ENCODE results near the gene KIF3C.

DNA sequence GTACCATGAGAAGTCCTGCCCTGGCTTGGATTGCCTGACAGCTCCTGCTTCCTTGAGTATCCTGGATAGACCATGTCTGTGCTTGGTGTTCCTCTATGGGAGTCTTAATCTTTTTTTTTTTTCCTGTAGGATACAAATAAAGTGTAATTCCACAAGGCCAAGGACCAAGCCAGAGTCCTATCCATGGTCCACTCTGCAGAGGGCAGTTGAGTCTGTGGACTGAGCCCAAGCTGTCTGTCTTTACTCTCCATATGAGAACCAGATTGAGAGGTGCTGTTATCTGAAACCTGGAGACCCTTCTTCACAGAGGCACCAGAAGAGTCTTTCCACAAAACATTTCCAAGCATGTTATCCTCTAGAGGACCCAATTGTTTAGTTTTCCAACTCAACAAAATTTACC is 1.4 kb upstream of the KIF3C start:
- TF ChIP-seq, protein P1, sequence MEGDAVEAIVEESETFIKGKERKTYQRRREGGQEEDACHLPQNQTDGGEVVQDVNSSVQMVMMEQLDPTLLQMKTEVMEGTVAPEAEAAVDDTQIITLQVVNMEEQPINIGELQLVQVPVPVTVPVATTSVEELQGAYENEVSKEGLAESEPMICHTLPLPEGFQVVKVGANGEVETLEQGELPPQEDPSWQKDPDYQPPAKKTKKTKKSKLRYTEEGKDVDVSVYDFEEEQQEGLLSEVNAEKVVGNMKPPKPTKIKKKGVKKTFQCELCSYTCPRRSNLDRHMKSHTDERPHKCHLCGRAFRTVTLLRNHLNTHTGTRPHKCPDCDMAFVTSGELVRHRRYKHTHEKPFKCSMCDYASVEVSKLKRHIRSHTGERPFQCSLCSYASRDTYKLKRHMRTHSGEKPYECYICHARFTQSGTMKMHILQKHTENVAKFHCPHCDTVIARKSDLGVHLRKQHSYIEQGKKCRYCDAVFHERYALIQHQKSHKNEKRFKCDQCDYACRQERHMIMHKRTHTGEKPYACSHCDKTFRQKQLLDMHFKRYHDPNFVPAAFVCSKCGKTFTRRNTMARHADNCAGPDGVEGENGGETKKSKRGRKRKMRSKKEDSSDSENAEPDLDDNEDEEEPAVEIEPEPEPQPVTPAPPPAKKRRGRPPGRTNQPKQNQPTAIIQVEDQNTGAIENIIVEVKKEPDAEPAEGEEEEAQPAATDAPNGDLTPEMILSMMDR (conservative IDR thresholded peaks at IDR 0.05; ENCODE audit: low read depth, low read length): no peak
- no peak for TF ChIP-seq EZH2 (IDR thresholded peaks at IDR 0.05; ENCODE audit: borderline replicate concordance, low read depth, low read length, poor library complexity, severe bottlenecking)
